ENCODE data around the gene MAP3K3.

Gene MAP3K3

DNA sequence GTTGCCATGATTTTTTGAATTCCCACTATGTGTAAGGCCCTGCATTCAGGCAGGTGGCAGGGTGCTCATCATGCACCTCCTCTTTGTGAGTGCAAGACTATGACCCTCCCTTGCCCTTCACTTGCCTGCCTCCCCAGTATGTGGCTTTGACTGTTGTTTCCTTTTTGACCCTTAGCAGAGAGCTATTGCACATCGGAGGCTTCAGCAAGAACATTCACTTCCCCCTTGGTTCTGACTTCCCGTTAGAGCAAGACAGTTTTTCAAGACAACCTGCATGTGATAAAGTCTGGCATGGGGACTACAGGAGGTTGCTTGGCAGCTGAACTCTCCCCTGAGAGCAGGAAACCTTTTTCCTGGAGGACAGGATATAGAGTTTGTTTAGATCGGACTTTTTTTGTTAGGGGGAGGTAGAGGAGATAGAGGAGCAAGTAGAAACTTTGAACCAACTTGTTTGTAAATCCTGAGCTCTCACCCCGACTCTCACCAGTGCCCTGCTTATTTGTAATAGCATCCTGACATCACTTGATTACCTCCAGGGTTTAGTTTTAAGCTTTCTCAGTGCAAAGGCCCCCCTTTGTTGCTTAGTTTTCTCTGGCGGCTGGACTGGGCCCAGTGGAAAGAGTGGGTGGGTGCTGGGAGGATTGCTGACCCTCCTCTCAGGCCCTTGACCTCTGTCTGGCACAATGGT, 43.5 kb downstream of the MAP3K3 start:
- TF ChIP-seq, protein P1, sequence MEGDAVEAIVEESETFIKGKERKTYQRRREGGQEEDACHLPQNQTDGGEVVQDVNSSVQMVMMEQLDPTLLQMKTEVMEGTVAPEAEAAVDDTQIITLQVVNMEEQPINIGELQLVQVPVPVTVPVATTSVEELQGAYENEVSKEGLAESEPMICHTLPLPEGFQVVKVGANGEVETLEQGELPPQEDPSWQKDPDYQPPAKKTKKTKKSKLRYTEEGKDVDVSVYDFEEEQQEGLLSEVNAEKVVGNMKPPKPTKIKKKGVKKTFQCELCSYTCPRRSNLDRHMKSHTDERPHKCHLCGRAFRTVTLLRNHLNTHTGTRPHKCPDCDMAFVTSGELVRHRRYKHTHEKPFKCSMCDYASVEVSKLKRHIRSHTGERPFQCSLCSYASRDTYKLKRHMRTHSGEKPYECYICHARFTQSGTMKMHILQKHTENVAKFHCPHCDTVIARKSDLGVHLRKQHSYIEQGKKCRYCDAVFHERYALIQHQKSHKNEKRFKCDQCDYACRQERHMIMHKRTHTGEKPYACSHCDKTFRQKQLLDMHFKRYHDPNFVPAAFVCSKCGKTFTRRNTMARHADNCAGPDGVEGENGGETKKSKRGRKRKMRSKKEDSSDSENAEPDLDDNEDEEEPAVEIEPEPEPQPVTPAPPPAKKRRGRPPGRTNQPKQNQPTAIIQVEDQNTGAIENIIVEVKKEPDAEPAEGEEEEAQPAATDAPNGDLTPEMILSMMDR (IDR thresholded peaks at IDR 0.05; ENCODE audit: low read depth, low read length) = no peak
- TF ChIP-seq, protein P2, sequence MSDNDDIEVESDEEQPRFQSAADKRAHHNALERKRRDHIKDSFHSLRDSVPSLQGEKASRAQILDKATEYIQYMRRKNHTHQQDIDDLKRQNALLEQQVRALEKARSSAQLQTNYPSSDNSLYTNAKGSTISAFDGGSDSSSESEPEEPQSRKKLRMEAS (IDR thresholded peaks at IDR 0.05; ENCODE audit: low read depth, low read length) = peak; percentile 16; the same call in 1 of the 2 replicates
- TF ChIP-seq POLR2A (IDR thresholded peaks at IDR 0.05; ENCODE audit: extremely low read depth, insufficient read length) = no peak
- H3K4me3 ChIP-seq (ENCODE audit: low read depth, low read length) = no peak overlapping the region
- DNase-seq (ENCODE audit: low read depth) = peak; percentile 92

DNA sequence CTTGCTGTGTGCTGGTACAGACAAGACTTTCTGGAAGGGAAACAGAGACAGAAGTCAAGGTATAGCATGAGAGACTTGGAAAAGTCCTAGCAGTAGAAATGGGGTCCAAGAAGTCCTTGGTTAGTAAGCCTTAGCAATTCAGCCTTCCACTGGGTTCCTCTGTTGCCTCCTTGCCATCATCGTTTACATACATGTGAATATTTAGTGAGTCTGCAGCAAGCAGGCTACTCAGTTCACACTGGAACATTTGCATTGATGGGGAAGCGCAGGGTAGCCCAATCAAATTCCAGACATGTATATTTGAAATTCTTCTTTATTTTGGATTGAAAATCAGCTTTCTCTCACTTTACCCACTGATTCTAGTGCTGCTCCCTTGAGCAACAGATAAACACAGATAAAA, 50.6 kb downstream of the MAP3K3 start:
- TF ChIP-seq MYC (IDR thresholded peaks at IDR 0.05; ENCODE audit: low read depth, low read length) = no peak
- TF ChIP-seq POLR2A (IDR thresholded peaks at IDR 0.05; ENCODE audit: extremely low read depth, insufficient read length) = no peak
- TF ChIP-seq, protein P2 (IDR thresholded peaks at IDR 0.05; ENCODE audit: low read depth, low read length) = no peak
- TF ChIP-seq, protein P1 (IDR thresholded peaks at IDR 0.05; ENCODE audit: low read depth, low read length) = no peak
- DNase-seq (ENCODE audit: low read depth) = no peak
- H3K4me3 ChIP-seq (ENCODE audit: low read depth, low read length) = no peak overlapping the region

DNA sequence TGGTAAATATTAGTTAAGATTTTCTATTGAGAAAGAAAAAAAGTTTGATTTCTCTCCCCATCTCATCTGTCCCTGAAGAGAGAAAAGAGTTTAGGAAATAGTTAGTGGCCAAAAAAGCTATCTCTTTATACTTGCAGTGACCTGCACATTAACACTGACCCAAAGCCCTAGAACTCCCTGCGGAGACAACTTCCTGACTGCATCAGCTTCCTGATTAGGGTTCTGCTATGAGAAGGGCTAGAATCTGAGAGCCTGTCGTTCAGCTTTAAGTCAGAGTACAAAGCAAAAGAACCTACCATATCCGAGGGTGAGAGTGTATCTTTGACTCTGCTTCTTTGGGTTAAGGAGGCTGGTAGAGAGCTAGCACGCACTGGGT, 53.0 kb downstream of the MAP3K3 start:
- H3K4me3 ChIP-seq (ENCODE audit: low read depth, low read length) = no peak overlapping the region
- TF ChIP-seq, protein P2 (IDR thresholded peaks at IDR 0.05; ENCODE audit: low read depth, low read length) = no peak
- TF ChIP-seq MYC (IDR thresholded peaks at IDR 0.05; ENCODE audit: low read depth, low read length) (no peak), POLR2A (IDR thresholded peaks at IDR 0.05; ENCODE audit: extremely low read depth, insufficient read length) (no peak)
- TF ChIP-seq, protein P1 (IDR thresholded peaks at IDR 0.05; ENCODE audit: low read depth, low read length) = no peak
- DNase-seq (ENCODE audit: low read depth) = peak; percentile 34

DNA sequence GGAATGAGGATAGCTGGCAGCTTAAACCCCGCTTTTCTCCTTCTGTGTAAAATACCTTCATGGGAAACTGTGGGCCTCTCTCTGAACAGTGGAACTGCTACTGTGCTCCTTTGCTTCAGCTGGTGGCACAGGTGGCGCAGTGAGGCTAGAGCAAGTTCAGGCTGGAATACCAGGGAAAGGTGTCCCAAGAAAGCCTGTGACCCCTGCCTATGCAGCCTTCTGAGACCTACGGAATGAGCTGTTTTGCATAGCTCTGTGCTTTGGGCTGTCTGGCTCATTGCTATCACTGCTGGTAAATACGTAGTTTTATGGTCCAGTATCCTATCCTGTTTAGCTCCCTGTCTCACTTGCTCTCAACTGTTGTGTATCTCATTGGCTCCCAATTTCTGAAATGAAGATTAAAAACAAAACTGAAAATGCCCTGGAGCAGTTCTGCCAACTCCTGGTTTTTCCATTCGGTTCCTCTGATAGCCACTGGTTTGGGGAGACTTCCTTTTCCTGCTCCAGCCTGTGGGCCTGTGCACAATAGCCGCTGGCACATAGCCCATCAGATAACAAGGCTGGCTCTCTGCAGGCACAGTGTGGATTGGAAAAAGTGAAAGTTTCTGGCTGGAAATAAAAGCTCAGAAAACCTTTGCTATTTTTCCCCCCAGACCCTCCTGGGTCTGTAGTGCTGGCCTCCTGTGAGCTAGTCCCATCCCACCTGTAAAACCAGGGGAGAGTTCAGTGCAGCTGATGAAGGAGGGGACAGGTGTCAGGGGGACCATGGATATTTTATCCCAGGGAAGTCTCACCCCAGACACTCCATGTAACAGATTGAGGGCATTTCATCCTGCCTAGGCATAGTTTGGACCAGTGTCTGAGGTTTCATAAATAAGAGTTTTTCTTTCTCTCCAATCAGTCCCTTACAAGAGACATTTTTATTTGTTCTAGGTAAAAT, 53.7 kb downstream of the MAP3K3 start:
- no peak for DNase-seq (ENCODE audit: low read depth)
- TF ChIP-seq MYC (IDR thresholded peaks at IDR 0.05; ENCODE audit: low read depth, low read length) (no peak), POLR2A (IDR thresholded peaks at IDR 0.05; ENCODE audit: extremely low read depth, insufficient read length) (no peak)
- TF ChIP-seq, protein P1 (IDR thresholded peaks at IDR 0.05; ENCODE audit: low read depth, low read length) = no peak
- TF ChIP-seq, protein P2 (IDR thresholded peaks at IDR 0.05; ENCODE audit: low read depth, low read length) = no peak
- H3K4me3 ChIP-seq (ENCODE audit: low read depth, low read length) = no peak overlapping the region

DNA sequence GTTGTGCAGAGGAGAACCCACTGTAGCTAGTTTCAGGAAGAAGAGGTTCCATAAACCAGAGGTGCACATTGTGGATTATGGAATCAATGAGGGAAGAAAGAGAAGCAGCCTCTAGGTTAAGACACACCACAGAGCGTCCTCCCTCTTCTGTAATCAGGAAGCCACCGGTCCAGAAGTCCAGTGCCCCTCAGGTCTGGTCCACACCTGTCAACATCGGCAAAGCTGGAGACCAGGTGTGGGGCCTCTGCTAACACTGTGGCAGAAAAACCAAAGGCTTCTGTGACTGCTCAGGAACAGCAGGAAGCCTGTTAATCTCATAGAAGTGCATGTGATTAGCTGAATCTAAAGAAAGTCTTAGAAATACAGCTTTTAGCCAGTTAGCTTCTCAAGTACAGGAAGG, 54.4 kb downstream of the MAP3K3 start:
- TF ChIP-seq, protein P2 (IDR thresholded peaks at IDR 0.05; ENCODE audit: low read depth, low read length) = no peak
- no peak for TF ChIP-seq MYC (IDR thresholded peaks at IDR 0.05; ENCODE audit: low read depth, low read length)
- TF ChIP-seq, protein P1 (IDR thresholded peaks at IDR 0.05; ENCODE audit: low read depth, low read length) = no peak
- no peak for TF ChIP-seq POLR2A (IDR thresholded peaks at IDR 0.05; ENCODE audit: extremely low read depth, insufficient read length)
- no peak overlapping the region for H3K4me3 ChIP-seq (ENCODE audit: low read depth, low read length)
- DNase-seq (ENCODE audit: low read depth) = no peak
